ENCODE measurements around the gene NDUFB2. TPM values are rescaled to one million over a fixed set of nuclear protein-coding genes. Genes with fewer than 3 reads are reported as not detected.

NDUFB2 gene
- total and polyA plus RNA-seq, 2 of the 13 experiments (the other 11 are each of a cell fraction or from before 2014, with no cell fraction given) = 206 to 221 TPM

DNA sequence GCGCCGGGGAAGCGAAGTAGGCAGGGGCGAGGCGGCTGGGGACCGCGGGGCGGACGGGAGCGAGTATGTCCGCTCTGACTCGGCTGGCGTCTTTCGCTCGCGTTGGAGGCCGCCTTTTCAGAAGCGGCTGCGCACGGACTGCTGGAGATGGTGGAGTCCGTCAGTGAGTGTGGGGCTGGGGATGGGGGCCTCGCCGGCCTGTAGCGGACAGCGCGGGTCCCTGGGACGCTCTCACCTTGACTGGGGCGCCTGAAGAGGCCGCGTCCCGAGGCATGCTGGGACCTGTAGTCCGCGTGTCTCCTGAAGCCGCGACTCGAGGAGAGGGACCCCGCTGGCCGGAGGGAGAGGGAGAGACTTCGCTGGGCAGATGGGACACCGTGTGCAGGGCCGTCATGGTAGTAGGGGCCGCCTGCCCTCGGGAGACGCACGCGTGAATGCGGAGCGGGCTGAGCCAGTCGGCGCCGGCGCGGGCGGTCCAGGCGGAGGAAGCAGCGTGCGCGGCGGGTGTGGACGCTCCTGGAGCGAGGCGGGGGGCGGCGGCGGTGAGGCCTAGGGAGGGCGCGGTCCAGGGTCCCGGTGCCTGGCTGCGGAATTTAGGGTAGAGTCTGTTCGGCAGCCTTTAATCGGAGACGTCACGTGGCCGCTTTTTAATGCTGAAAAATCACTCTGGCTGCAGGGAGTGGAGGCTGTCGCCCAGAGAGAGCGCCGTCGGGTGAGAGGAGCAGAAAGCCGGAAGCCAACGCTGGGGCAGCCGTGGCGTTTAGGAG lies at the start of gene NDUFB2 (continued):
- TF ChIP-seq, protein P1, sequence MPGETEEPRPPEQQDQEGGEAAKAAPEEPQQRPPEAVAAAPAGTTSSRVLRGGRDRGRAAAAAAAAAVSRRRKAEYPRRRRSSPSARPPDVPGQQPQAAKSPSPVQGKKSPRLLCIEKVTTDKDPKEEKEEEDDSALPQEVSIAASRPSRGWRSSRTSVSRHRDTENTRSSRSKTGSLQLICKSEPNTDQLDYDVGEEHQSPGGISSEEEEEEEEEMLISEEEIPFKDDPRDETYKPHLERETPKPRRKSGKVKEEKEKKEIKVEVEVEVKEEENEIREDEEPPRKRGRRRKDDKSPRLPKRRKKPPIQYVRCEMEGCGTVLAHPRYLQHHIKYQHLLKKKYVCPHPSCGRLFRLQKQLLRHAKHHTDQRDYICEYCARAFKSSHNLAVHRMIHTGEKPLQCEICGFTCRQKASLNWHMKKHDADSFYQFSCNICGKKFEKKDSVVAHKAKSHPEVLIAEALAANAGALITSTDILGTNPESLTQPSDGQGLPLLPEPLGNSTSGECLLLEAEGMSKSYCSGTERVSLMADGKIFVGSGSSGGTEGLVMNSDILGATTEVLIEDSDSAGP (CRISPR knock-in tag; IDR thresholded peaks at IDR 0.05; ENCODE audit: borderline replicate concordance) = peak; percentile 92
- TF ChIP-seq, protein P2, sequence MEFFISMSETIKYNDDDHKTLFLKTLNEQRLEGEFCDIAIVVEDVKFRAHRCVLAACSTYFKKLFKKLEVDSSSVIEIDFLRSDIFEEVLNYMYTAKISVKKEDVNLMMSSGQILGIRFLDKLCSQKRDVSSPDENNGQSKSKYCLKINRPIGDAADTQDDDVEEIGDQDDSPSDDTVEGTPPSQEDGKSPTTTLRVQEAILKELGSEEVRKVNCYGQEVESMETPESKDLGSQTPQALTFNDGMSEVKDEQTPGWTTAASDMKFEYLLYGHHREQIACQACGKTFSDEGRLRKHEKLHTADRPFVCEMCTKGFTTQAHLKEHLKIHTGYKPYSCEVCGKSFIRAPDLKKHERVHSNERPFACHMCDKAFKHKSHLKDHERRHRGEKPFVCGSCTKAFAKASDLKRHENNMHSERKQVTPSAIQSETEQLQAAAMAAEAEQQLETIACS (CRISPR knock-in tag; IDR thresholded peaks at IDR 0.05) = no peak
- TF ChIP-seq PAWR (CRISPR knock-in tag; IDR thresholded peaks at IDR 0.05; ENCODE audit: borderline replicate concordance) = peak; percentile 85; the same call in 1 of the 2 replicates
- peak; percentile 95 for TF ChIP-seq RNF2 (conservative IDR thresholded peaks at IDR 0.05; ENCODE audit: low read depth)
- TF ChIP-seq HNRNPK (IDR thresholded peaks at IDR 0.05; ENCODE audit: low read depth, low read length, poor library complexity, severe bottlenecking) = peak; percentile 54
- no peak for TF ChIP-seq SATB2 (CRISPR knock-in tag; IDR thresholded peaks at IDR 0.05)
- TF ChIP-seq YEATS2 (CRISPR knock-in tag; IDR thresholded peaks at IDR 0.05; ENCODE audit: borderline replicate concordance) = peak; percentile 8; the same call in 1 of the 2 replicates
- no peak for TF ChIP-seq SMARCE1 (IDR thresholded peaks at IDR 0.05; ENCODE audit: borderline replicate concordance)
- TF ChIP-seq MEIS2 (CRISPR knock-in tag; IDR thresholded peaks at IDR 0.05) = no peak; the same call in 1 of the 2 replicates
- TF ChIP-seq RFXANK (CRISPR knock-in tag; IDR thresholded peaks at IDR 0.05) = no peak
- no peak for TF ChIP-seq IKZF1 (IDR thresholded peaks at IDR 0.05)
- no peak for TF ChIP-seq THYN1 (CRISPR knock-in tag; IDR thresholded peaks at IDR 0.05; ENCODE audit: borderline replicate concordance, low read depth)
- no peak for TF ChIP-seq CEBPB (IDR thresholded peaks at IDR 0.05; ENCODE audit: borderline replicate concordance, low read depth, low read length)
- peak; percentile 50; the same call in 1 of the 2 replicates for TF ChIP-seq MXD1 (CRISPR knock-in tag; IDR thresholded peaks at IDR 0.05)
- TF ChIP-seq ZNF335 (CRISPR knock-in tag; IDR thresholded peaks at IDR 0.05) = peak; percentile 95
- no peak for TF ChIP-seq FUBP1 (CRISPR knock-in tag; IDR thresholded peaks at IDR 0.05; ENCODE audit: borderline replicate concordance)
- TF ChIP-seq SSRP1 (CRISPR knock-in tag; IDR thresholded peaks at IDR 0.05) = peak; percentile 79; the same call in 1 of the 2 replicates
- peak; percentile 79; the same call in 1 of the 2 replicates for TF ChIP-seq GATAD1 (CRISPR knock-in tag; IDR thresholded peaks at IDR 0.05)
- no peak for TF ChIP-seq ZNF337 (CRISPR knock-in tag; IDR thresholded peaks at IDR 0.05; ENCODE audit: borderline replicate concordance, low read depth)
- TF ChIP-seq ZNF33A (CRISPR knock-in tag; IDR thresholded peaks at IDR 0.05; ENCODE audit: borderline replicate concordance) = no peak
- TF ChIP-seq ZNF788 (CRISPR knock-in tag; IDR thresholded peaks at IDR 0.05; ENCODE audit: borderline replicate concordance) = peak; percentile 64
- 0 out of 2 replicates have a peak, but pooled peaks have one; percentile 47 for TF ChIP-seq FLYWCH1 (CRISPR knock-in tag; IDR thresholded peaks at IDR 0.05)
